ENCODE results near the gene CSGALNACT2. TPM values are rescaled to one million over a fixed set of nuclear protein-coding genes. Genes with fewer than 3 reads are reported as not detected.
A peak's percentile ranks its signal among the peaks of the same experiment; 100 is the strongest.

The CSGALNACT2 gene
- total and polyA plus RNA-seq, 7 donors = 3.2 to 37.1 (median 25.0) TPM

DNA sequence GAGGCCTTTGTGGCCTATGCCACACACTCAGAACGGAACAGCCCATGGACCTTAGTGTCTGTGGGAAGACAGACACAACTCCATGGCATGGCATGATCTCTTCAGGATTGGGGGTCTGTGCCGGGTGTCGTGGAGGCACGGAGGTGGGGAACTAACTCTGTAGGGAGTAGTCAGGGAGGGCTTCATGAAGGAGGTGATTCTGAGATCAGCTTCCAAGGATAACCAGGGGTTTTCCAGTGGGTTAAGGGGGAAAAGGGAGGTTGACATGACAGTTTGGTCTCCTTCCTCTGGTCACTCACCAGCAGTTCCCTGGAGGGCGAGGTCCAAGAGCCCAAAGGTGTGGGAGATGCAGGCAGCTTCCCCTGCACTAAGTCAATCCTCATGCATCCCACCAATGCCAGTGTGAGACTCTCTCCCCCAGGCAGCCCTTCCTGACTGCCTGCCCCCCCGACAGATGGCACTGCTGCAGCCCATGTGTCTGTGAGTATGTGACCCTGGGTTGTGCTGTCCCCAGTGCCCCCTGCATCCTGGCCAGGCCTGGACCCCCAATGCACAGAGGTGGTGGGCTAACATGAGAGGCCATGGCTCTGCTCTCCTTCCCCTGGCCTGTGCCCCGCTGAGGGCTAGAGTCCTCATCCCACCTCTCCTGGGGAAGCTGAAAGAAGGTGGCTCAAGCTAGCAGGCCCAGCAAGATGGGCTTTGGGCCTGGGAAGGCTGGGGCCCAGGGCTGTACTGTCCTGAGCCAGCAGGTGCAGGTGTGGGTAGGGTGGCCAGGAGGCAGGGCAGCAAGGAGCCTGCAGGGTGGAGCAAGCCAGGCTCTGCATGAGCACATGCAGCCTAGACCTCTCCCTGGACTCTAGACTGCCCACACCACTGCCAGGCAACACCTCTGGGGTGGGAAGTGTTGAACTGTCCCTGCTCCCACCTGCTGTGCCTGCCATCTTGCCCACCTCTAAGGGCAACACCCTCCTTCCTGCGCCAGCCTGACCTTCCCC is 88.9 kb downstream of the CSGALNACT2 start:
- WGBS, 2 donors = 92 to 94% methylated on average over 8 of the region's 8 CpGs
- Histone ChIP-seq H3K36me3 (no peaks in the 10 kb centered on the region), H3K4me1 (peaks cover 0 to 17% (median 14%) of the 10 kb centered on the region in 4 donors), H3K27me3 (peaks cover 23 to 49% (median 30%) of the 10 kb centered on the region in 3 donors), H3K4me3 (no peak overlapping the region), H3K27ac (no peak overlapping the region), H3K9me3 (no peaks in the 10 kb centered on the region)
- DNase-seq = peak; percentile 38
- TF ChIP-seq POLR2A (IDR thresholded peaks at IDR 0.05) (no peak), EP300 (IDR thresholded peaks at IDR 0.05) (no peak), POLR2AphosphoS5 (IDR thresholded peaks at IDR 0.05) (no peak)
- TF ChIP-seq, protein P1, sequence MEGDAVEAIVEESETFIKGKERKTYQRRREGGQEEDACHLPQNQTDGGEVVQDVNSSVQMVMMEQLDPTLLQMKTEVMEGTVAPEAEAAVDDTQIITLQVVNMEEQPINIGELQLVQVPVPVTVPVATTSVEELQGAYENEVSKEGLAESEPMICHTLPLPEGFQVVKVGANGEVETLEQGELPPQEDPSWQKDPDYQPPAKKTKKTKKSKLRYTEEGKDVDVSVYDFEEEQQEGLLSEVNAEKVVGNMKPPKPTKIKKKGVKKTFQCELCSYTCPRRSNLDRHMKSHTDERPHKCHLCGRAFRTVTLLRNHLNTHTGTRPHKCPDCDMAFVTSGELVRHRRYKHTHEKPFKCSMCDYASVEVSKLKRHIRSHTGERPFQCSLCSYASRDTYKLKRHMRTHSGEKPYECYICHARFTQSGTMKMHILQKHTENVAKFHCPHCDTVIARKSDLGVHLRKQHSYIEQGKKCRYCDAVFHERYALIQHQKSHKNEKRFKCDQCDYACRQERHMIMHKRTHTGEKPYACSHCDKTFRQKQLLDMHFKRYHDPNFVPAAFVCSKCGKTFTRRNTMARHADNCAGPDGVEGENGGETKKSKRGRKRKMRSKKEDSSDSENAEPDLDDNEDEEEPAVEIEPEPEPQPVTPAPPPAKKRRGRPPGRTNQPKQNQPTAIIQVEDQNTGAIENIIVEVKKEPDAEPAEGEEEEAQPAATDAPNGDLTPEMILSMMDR (IDR thresholded peaks at IDR 0.05) = no peak
- intact Hi-C loops (cut with DNase I) = no loop called here

DNA sequence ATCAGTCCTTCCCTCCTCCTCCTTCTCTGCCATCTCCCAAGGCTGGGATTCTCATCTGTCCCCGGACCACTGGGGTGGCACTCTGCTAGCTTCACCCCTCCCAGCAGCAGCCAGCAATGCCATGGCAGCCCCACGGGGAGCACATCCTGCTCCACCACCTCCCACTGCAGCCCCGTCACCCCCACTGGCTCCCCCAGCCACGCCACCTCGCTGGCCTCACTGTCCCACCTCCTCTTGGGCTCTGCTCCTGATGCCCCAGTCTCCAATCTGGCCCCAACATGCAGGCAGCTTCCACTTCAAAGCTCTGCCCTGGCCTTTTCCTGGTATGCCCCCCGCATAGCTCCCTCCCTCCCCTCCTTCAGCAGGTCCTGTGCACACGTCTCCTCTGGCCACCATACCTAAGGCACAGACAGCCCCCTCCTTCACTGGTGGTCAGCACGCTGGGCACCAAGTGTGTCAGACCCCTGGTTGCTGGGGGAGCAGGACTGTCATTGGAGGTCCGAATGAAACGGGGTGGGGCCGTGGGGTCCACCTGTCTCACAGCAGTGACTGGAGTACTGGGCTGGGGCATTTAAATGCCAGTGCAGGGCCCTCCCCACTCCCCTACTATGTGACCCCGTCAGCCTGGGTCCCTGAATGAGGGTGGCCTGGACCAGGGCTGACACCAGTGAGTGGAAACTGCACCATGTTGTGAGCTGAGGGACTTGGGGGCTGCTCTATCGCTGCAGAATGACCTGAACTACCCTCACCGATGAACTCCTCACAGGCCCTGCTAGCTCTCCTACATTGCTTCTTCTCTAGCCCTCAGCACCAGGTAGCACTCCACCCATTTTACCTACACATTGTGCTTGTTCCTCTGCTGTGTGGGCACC is 89.9 kb downstream of the CSGALNACT2 start:
- peak overlapping the region in 1 of 4 donors; percentile 40 for H3K4me3 ChIP-seq
- WGBS, 2 donors = 77 to 82% methylated on average over 14 of the region's 14 CpGs
- peaks cover 0 to 17% (median 14%) of the 10 kb centered on the region in 4 donors for H3K4me1 ChIP-seq
- no peak for TF ChIP-seq POLR2A (IDR thresholded peaks at IDR 0.05)
- H3K9me3 ChIP-seq = no peaks in the 10 kb centered on the region
- intact Hi-C loops (cut with DNase I) = no loop called here
- peaks cover 23 to 49% (median 30%) of the 10 kb centered on the region in 3 donors for H3K27me3 ChIP-seq
- H3K27ac ChIP-seq = no peak overlapping the region
- H3K36me3 ChIP-seq = no peaks in the 10 kb centered on the region
- peak; percentile 51 for DNase-seq

DNA sequence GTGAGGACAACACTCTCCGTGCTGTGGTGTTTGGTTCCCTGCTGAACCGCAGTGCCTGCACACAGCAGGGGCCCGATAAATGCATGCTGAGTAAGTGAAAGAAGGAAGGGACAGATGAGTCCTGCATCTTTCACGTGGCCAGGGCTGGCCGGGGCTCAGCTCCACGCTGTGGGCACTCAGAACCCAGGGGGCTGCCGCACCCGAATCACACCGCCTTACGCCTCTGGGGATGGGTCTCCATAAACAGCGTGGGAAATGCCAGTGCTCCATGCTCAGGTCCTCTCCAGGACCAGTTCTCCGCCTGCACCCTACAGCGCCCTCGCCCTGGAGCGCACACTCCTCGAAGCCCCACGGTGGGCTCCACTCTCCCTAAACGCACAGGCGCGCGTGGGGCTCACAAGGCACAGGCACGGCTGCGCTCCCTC is 90.5 kb downstream of the CSGALNACT2 start:
- intact Hi-C loops (cut with DNase I) = no loop called here
- Histone ChIP-seq H3K4me3 (peak overlapping the region in 3 of 4 donors; percentile 23 to 43 (median 40)), H3K27me3 (peaks cover 23 to 49% (median 30%) of the 10 kb centered on the region in 3 donors), H3K9me3 (no peaks in the 10 kb centered on the region), H3K27ac (no peak overlapping the region), H3K4me1 (peaks cover 0 to 17% (median 14%) of the 10 kb centered on the region in 4 donors), H3K36me3 (no peaks in the 10 kb centered on the region)
- WGBS, 2 donors = 13 to 15% methylated on average over 23 of the region's 23 CpGs
- TF ChIP-seq EP300 (IDR thresholded peaks at IDR 0.05) (no peak), POLR2AphosphoS5 (IDR thresholded peaks at IDR 0.05) (no peak), POLR2A (IDR thresholded peaks at IDR 0.05) (no peak)
- TF ChIP-seq, protein P1 (IDR thresholded peaks at IDR 0.05) = no peak
- DNase-seq = peak; percentile 38

DNA sequence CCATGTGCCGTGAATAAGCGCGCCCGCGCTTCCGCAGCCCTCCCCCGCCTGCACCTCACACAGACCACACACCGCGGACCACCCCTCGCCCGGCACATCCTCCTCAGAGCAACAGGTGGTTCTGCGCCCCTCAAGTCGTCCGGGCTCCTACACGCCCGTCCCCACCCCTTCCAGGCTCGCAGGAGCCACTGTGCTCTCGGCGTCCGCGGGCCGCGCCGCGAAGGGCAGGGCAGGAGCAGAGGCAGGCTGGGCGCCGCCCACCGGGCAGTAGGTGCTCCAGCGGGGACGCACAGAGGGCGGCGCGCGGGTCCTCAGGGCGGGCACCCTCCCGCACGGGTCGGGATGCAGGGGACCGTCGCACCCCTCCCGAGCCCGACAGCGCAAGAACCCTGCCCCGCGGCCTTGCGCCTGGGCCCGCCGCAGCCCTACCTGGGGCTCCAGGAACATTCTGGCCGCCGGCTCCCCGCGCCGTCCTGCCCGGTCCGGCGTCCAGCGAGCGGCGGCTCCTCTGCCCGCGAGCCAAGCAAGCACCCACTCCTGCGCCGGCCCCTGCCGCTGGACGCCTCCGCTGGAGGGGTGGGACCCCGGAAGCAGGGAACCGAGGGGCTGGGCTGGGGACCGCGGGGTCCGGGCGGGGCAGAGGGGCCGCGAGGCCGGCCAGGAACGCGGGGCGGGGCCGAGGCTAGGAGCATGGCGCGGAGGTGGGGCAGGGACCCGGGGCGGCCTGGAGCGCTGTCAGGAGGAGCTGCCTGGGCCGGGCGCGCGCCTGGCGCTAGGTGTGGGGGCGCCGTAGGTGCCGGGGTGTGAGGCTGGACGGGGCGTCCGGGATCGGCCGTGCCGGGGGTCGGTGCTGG is 91.2 kb downstream of the CSGALNACT2 start:
- Histone ChIP-seq H3K4me1 (peaks cover 0 to 17% (median 14%) of the 10 kb centered on the region in 4 donors), H3K27ac (no peak overlapping the region), H3K9me3 (no peaks in the 10 kb centered on the region), H3K4me3 (peak overlapping the region in 3 of 4 donors; percentile 23 to 43 (median 40)), H3K27me3 (peaks cover 23 to 49% (median 30%) of the 10 kb centered on the region in 3 donors), H3K36me3 (no peaks in the 10 kb centered on the region)
- DNase-seq = peak; percentile 53
- intact Hi-C loops (cut with DNase I) = no loop called here
- TF ChIP-seq EP300 (IDR thresholded peaks at IDR 0.05) (no peak), POLR2A (IDR thresholded peaks at IDR 0.05) (no peak), POLR2AphosphoS5 (IDR thresholded peaks at IDR 0.05) (no peak)
- TF ChIP-seq, protein P1 (IDR thresholded peaks at IDR 0.05) = no peak
- WGBS, 2 donors = 1 to 2% methylated on average over 99 of the region's 99 CpGs
